Testis (tissue), 2 donors: Measurements from ENCODE around the gene ZNF579.

ENCODE experiments used
- CTCF ChIP-seq, 3 experiments: fragments of 450-650 bp in 2 of 3; fragments of 200-600 bp in 1 of 3; sonication (generic) in 1 of 3; IDR thresholded peaks; one replicate each; pipeline ENCODE4 v1.5.1; 2016 to 2019; ENCODE audit warnings: antibody characterized with exemption in 3 of 3, mild to moderate bottlenecking in 2 of 3, moderate library complexity in 1 of 3
- POLR2A ChIP-seq: fragments of 450-650 bp; IDR thresholded peaks from one replicate; pipeline ENCODE4 v1.6.1; 2017; ENCODE audit warnings: antibody characterized with exemption, mild to moderate bottlenecking, moderate library complexity

GRCh38 chr19:55580628-55581144 lies at the start of gene ZNF579:
- TF ChIP-seq POLR2A (no peak), CTCF (IDR thresholded peaks at IDR 0.05) (no peak)
